Measurements from ENCODE around the gene NAA40.

NAA40 gene

DNA sequence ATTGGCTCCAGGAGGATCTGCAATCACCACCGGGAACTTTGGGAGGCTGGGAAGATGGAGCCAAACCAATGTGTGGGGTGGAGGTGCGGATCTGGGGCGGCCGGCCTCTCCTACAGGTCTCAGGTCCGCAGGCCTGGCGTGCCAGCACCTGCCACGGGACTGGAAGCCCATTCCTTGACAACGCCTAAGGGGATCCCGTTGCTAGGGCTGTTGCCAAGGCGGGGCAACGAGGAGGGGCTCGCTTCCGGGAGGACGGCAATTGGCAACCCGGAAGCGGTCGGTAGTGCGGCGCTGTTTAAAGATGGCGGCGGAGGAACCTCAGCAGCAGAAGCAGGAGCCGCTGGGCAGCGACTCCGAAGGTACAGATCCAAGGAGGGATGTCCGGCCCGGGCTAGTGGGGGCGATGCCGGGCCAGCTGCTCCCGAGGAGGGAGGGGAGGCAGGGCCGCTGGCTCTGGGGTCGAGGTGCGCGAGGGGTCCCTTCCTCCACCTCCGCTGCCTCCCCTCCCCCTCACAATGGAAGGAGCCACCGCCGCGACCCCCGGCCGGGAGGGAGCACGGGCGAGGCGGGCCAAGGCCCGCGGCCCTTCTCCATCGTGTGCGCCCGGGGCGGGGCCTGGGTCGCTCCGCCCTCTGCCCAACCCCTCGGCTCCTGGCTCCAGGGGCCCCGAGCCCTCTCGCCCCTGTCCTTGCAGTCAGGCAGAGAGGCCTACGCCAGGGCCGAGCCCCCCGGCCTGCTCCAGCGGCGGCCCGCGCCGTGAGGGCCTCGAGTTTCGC is 47.5 kb downstream of the NAA40 start, which contains the start of gene OTUB1 (continued):
- no peak for TF ChIP-seq ZNF146 (tag by site-specific recombination; IDR thresholded peaks at IDR 0.05)
- no peak for TF ChIP-seq ZNF660 (tag by site-specific recombination; IDR thresholded peaks at IDR 0.05)
- TF ChIP-seq ZNF529 (tag by site-specific recombination; IDR thresholded peaks at IDR 0.05; ENCODE audit: insufficient replicate concordance) = no peak
- peak; percentile 60 for TF ChIP-seq GLIS2 (tag by site-specific recombination; IDR thresholded peaks at IDR 0.05)
- TF ChIP-seq ZNF585B (tag by site-specific recombination; IDR thresholded peaks at IDR 0.05) = no peak
- TF ChIP-seq KLF9 (tag by site-specific recombination; IDR thresholded peaks at IDR 0.05; ENCODE audit: low read depth) = peak; percentile 51; the same call in 1 of the 2 replicates
- TF ChIP-seq ZBTB17 (tag by site-specific recombination; IDR thresholded peaks at IDR 0.05) = peak; percentile 81
- no peak for TF ChIP-seq ZNF624 (tag by site-specific recombination; IDR thresholded peaks at IDR 0.05)
- no peak for TF ChIP-seq RBAK (tag by site-specific recombination; IDR thresholded peaks at IDR 0.05)
- TF ChIP-seq ZNF521 (tag by site-specific recombination; IDR thresholded peaks at IDR 0.05) = no peak
- TF ChIP-seq ZNF221 (tag by site-specific recombination; IDR thresholded peaks at IDR 0.05; ENCODE audit: borderline replicate concordance) = no peak
- TF ChIP-seq ZNF416 (tag by site-specific recombination; IDR thresholded peaks at IDR 0.05) = no peak
- TF ChIP-seq ZNF121 (tag by site-specific recombination; IDR thresholded peaks at IDR 0.05) = 0 out of 2 replicates have a peak, but pooled peaks have one; percentile 35
- no peak for TF ChIP-seq ZNF16 (tag by site-specific recombination; IDR thresholded peaks at IDR 0.05; ENCODE audit: low read depth)
- TF ChIP-seq MYNN (tag by site-specific recombination; IDR thresholded peaks at IDR 0.05; ENCODE audit: borderline replicate concordance) = peak; percentile 97
- no peak for TF ChIP-seq ZNF596 (tag by site-specific recombination; IDR thresholded peaks at IDR 0.05)
- TF ChIP-seq ZNF426 (tag by site-specific recombination; IDR thresholded peaks at IDR 0.05) = no peak
- TF ChIP-seq, protein P1, sequence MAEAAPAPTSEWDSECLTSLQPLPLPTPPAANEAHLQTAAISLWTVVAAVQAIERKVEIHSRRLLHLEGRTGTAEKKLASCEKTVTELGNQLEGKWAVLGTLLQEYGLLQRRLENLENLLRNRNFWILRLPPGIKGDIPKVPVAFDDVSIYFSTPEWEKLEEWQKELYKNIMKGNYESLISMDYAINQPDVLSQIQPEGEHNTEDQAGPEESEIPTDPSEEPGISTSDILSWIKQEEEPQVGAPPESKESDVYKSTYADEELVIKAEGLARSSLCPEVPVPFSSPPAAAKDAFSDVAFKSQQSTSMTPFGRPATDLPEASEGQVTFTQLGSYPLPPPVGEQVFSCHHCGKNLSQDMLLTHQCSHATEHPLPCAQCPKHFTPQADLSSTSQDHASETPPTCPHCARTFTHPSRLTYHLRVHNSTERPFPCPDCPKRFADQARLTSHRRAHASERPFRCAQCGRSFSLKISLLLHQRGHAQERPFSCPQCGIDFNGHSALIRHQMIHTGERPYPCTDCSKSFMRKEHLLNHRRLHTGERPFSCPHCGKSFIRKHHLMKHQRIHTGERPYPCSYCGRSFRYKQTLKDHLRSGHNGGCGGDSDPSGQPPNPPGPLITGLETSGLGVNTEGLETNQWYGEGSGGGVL (tag by site-specific recombination; IDR thresholded peaks at IDR 0.05) = peak; percentile 17; the same call in 1 of the 2 replicates
- TF ChIP-seq, protein P2, sequence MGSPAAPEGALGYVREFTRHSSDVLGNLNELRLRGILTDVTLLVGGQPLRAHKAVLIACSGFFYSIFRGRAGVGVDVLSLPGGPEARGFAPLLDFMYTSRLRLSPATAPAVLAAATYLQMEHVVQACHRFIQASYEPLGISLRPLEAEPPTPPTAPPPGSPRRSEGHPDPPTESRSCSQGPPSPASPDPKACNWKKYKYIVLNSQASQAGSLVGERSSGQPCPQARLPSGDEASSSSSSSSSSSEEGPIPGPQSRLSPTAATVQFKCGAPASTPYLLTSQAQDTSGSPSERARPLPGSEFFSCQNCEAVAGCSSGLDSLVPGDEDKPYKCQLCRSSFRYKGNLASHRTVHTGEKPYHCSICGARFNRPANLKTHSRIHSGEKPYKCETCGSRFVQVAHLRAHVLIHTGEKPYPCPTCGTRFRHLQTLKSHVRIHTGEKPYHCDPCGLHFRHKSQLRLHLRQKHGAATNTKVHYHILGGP (tag by site-specific recombination; IDR thresholded peaks at IDR 0.05) = no peak
- TF ChIP-seq ZNF155 (tag by site-specific recombination; IDR thresholded peaks at IDR 0.05) = no peak
- TF ChIP-seq, protein P3, sequence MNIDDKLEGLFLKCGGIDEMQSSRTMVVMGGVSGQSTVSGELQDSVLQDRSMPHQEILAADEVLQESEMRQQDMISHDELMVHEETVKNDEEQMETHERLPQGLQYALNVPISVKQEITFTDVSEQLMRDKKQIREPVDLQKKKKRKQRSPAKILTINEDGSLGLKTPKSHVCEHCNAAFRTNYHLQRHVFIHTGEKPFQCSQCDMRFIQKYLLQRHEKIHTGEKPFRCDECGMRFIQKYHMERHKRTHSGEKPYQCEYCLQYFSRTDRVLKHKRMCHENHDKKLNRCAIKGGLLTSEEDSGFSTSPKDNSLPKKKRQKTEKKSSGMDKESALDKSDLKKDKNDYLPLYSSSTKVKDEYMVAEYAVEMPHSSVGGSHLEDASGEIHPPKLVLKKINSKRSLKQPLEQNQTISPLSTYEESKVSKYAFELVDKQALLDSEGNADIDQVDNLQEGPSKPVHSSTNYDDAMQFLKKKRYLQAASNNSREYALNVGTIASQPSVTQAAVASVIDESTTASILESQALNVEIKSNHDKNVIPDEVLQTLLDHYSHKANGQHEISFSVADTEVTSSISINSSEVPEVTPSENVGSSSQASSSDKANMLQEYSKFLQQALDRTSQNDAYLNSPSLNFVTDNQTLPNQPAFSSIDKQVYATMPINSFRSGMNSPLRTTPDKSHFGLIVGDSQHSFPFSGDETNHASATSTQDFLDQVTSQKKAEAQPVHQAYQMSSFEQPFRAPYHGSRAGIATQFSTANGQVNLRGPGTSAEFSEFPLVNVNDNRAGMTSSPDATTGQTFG (tag by site-specific recombination; IDR thresholded peaks at IDR 0.05; ENCODE audit: borderline replicate concordance) = no peak
- TF ChIP-seq, protein P4, sequence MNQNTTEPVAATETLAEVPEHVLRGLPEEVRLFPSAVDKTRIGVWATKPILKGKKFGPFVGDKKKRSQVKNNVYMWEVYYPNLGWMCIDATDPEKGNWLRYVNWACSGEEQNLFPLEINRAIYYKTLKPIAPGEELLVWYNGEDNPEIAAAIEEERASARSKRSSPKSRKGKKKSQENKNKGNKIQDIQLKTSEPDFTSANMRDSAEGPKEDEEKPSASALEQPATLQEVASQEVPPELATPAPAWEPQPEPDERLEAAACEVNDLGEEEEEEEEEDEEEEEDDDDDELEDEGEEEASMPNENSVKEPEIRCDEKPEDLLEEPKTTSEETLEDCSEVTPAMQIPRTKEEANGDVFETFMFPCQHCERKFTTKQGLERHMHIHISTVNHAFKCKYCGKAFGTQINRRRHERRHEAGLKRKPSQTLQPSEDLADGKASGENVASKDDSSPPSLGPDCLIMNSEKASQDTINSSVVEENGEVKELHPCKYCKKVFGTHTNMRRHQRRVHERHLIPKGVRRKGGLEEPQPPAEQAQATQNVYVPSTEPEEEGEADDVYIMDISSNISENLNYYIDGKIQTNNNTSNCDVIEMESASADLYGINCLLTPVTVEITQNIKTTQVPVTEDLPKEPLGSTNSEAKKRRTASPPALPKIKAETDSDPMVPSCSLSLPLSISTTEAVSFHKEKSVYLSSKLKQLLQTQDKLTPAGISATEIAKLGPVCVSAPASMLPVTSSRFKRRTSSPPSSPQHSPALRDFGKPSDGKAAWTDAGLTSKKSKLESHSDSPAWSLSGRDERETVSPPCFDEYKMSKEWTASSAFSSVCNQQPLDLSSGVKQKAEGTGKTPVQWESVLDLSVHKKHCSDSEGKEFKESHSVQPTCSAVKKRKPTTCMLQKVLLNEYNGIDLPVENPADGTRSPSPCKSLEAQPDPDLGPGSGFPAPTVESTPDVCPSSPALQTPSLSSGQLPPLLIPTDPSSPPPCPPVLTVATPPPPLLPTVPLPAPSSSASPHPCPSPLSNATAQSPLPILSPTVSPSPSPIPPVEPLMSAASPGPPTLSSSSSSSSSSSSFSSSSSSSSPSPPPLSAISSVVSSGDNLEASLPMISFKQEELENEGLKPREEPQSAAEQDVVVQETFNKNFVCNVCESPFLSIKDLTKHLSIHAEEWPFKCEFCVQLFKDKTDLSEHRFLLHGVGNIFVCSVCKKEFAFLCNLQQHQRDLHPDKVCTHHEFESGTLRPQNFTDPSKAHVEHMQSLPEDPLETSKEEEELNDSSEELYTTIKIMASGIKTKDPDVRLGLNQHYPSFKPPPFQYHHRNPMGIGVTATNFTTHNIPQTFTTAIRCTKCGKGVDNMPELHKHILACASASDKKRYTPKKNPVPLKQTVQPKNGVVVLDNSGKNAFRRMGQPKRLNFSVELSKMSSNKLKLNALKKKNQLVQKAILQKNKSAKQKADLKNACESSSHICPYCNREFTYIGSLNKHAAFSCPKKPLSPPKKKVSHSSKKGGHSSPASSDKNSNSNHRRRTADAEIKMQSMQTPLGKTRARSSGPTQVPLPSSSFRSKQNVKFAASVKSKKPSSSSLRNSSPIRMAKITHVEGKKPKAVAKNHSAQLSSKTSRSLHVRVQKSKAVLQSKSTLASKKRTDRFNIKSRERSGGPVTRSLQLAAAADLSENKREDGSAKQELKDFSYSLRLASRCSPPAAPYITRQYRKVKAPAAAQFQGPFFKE (tag by site-specific recombination; IDR thresholded peaks at IDR 0.05; ENCODE audit: borderline replicate concordance) = no peak
- TF ChIP-seq ZNF670 (tag by site-specific recombination; IDR thresholded peaks at IDR 0.05; ENCODE audit: low read depth) = no peak
- no peak for TF ChIP-seq SCRT1 (tag by site-specific recombination; IDR thresholded peaks at IDR 0.05; ENCODE audit: borderline replicate concordance)
- TF ChIP-seq ZNF24 (tag by site-specific recombination; IDR thresholded peaks at IDR 0.05) = 0 out of 2 replicates have a peak, but pooled peaks have one; percentile 53
- no peak for TF ChIP-seq HOXC10 (CRISPR knock-in tag; IDR thresholded peaks at IDR 0.05)

Data from HEK293 (cell line).